K562 (cell line): Measurements from ENCODE around the gene ARHGAP15. TPM values are rescaled to one million over a fixed set of nuclear protein-coding genes. Genes with fewer than 3 reads are reported as not detected.
A peak's percentile ranks its signal among the peaks of the same experiment; 100 is the strongest.

Experiments used
- ATAC-seq: fragments of 200-7000 bp; cut with Tn5 transposase; 3 replicates; pipeline ENCODE4 v1.9.1; 2020; ENCODE audit warnings: moderate library complexity
- BruUV-seq: library from RNA; stranded (reverse); fragments of 400-500 nt; replicated peaks from 2 replicates; lab custom pipeline; 2021; lab: Mats Ljungman, UMichigan
- CTCF ChIA-PET: fragments of 300-600 bp; formaldehyde crosslinking; extraction: SDS; loops from one replicate; lab custom pipeline; 2021; ENCODE audit warnings: low intra/inter-chr PET ratio; lab: Yijun Ruan, JAX
- POLR2A ChIA-PET: fragments of 300-600, 350-650 bp; sonication (Branson Sonifier 250); formaldehyde crosslinking; extraction: SDS; loops from one replicate; lab custom pipeline; 2021; ENCODE audit warnings: antibody characterized with exemption, inconsistent platforms; lab: Yijun Ruan, JAX
- DNase-seq, 4 experiments: peaks; one replicate each; pipeline versions ENCODE4 v3.0.0 to v3.0.0-alpha.2; 2011 to 2018; ENCODE audit warnings: low spot score in 3 of 4, mixed read lengths in 3 of 4; ENCODE audit errors: extremely low read depth in 1 of 4
- FAIRE-seq: peaks from 2 replicates; lab custom pipeline; 2011; peaks lifted over from hg19 to GRCh38; lab: Jason Lieb, UNC
- H2AFZ ChIP-seq: 2 replicates; pipeline ENCODE4 v1.6.0; 2011; ENCODE audit warnings: low read depth, low read length, control low read depth, inconsistent platforms
- H3K27ac ChIP-seq: fragments of 200-600 bp; 3 replicates; pipeline ENCODE4 v1.8.0; 2011; ENCODE audit warnings: low read depth, mild to moderate bottlenecking, control low read depth, inconsistent platforms, low read length, moderate library complexity, mixed read lengths; ENCODE audit errors: extremely low read depth
- H3K27me3 ChIP-seq, 2 experiments: fragments of 300-600 bp in 1 of 2; 2 replicates in 1 of 2; 3 replicates in 1 of 2; pipeline versions ENCODE4 v1.6.0 to v1.8.0; 2011; ENCODE audit warnings: inconsistent platforms in 2 of 2, low read length in 2 of 2, mild to moderate bottlenecking in 1 of 2, mixed read lengths in 1 of 2, moderate library complexity in 1 of 2; ENCODE audit not compliant: control insufficient read depth in 2 of 2, insufficient read depth in 2 of 2
- H3K36me3 ChIP-seq: fragments of 300-600 bp; 3 replicates; pipeline ENCODE4 v1.8.0; 2011; ENCODE audit warnings: mild to moderate bottlenecking, low read length, inconsistent platforms; ENCODE audit not compliant: control insufficient read depth, insufficient read depth
- H3K4me1 ChIP-seq, 2 experiments: fragments of 200-600 bp in 1 of 2; replicated peaks in 1 of 2; 2 replicates in 1 of 2; 3 replicates in 1 of 2; pipeline versions ENCODE4 v1.5.1 to v1.8.0; 2011; ENCODE audit warnings: inconsistent platforms in 2 of 2, low read length in 2 of 2, mild to moderate bottlenecking in 1 of 2, mixed read lengths in 1 of 2, moderate library complexity in 1 of 2; ENCODE audit not compliant: control insufficient read depth in 2 of 2, insufficient read depth in 2 of 2
- H3K4me2 ChIP-seq: 2 replicates; pipeline ENCODE4 v1.6.1; 2011; ENCODE audit warnings: low read length, control low read depth, inconsistent platforms, mixed read lengths; ENCODE audit not compliant: insufficient read depth
- H3K4me3 ChIP-seq: fragments of 200-600 bp; sonication (generic), shearing (Covaris generic); 2 replicates; pipeline ENCODE4 v1.5.1; 2016; ENCODE audit warnings: control low read depth, inconsistent platforms
- H3K79me2 ChIP-seq: fragments of 200-600 bp; 3 replicates; pipeline ENCODE4 v1.8.0; 2011; ENCODE audit warnings: low read length, inconsistent platforms; ENCODE audit not compliant: control insufficient read depth, insufficient read depth
- H3K9ac ChIP-seq, 2 experiments: 2 replicates each; pipeline versions ENCODE4 v1.6.0 to v1.6.1; 2011; ENCODE audit warnings: low read depth in 2 of 2, low read length in 2 of 2, control low read depth in 1 of 2, inconsistent platforms in 1 of 2, mild to moderate bottlenecking in 1 of 2, mixed read lengths in 1 of 2; ENCODE audit not compliant: insufficient read depth in 1 of 2
- H3K9me1 ChIP-seq: one replicate; pipeline ENCODE4 v1.6.0; 2011; ENCODE audit warnings: inconsistent platforms, mild to moderate bottlenecking, low read length, moderate library complexity; ENCODE audit not compliant: control insufficient read depth, insufficient read depth
- H3K9me3 ChIP-seq: replicated peaks from 2 replicates; pipeline ENCODE4 v1.5.1; 2011; ENCODE audit warnings: low read depth, low read length, inconsistent platforms; ENCODE audit not compliant: control insufficient read depth, insufficient read depth
- H4K20me1 ChIP-seq: replicated peaks from 2 replicates; pipeline ENCODE4 v1.6.1; 2011; ENCODE audit warnings: low read length, inconsistent platforms, mixed read lengths; ENCODE audit not compliant: control insufficient read depth, insufficient read depth
- CTCF ChIP-seq, 3 experiments: IDR thresholded peaks in 2 of 3; conservative IDR thresholded peaks in 1 of 3; 2 replicates each; pipeline ENCODE4 v1.5.1; 2011 to 2012; ENCODE audit warnings: low read length in 3 of 3, mild to moderate bottlenecking in 3 of 3, control low read depth in 2 of 3, improper control_type of control experiment in 1 of 3, inconsistent platforms in 1 of 3, low read depth in 1 of 3, mixed read lengths in 1 of 3, moderate library complexity in 1 of 3; ENCODE audit not compliant: insufficient read depth in 2 of 3
- RAD21 ChIP-seq, 2 experiments: fragments of 250-450 bp in 1 of 2; fragments of 450-650 bp in 1 of 2; sonication (Bioruptor Pico) in 1 of 2; formaldehyde crosslinking in 1 of 2; IDR thresholded peaks in 1 of 2; conservative IDR thresholded peaks in 1 of 2; 2 replicates each; pipeline versions ENCODE4 v1.4.0 to v1.8.0; 2020 to 2022; ENCODE audit warnings: mild to moderate bottlenecking in 2 of 2, moderate library complexity in 1 of 2
- ZNF384 ChIP-seq: IDR thresholded peaks from 2 replicates; pipeline ENCODE4 v1.6.1; 2012; ENCODE audit warnings: low read depth, low read length, improper control_type of control experiment
- ZNF507 ChIP-seq: conservative IDR thresholded peaks from 2 replicates; pipeline ENCODE4 v1.6.1; 2017; ENCODE audit warnings: missing genetic modification characterization, missing compliant biosample characterization
- WGBS: fragments of 100-300 bp; shearing (Covaris generic); methylation state at CpG from one replicate; pipeline ENCODE4 v1.1.6; 2016; ENCODE audit warnings: low coverage, mixed read lengths; ENCODE audit not compliant: insufficient coverage; ENCODE audit errors: missing lambda C conversion rate; 5-methylcytosine and 5-hydroxymethylcytosine counted together
- in situ Hi-C: fragments of 300-500 bp; cut with MboI; formaldehyde crosslinking; loops from 4 replicates; pipeline ENCODE4 v1.15.0; 2018; ENCODE audit warnings: inconsistent platforms, mixed read lengths
- intact Hi-C: fragments of 100-400 bp; cut with micrococcal nuclease; formaldehyde crosslinking; loops from 2 replicates; pipeline ENCODE4 v1.14.2; 2022
- polyA plus RNA-seq, 8 experiments: library from polyadenylated mRNA; depleted of rRNA in 4 of 8; stranded (reverse) in 5 of 8; unstranded in 3 of 8; fragments of >200 nt; fragmentation: Nextera tagmentation in 2 of 8; fragmentation: Illumina TruSeq in 1 of 8; extraction: Ambion mirVana in 2 of 8; extraction: Trizol in 1 of 8; gene quantifications; 2 replicates each; pipeline versions ENCODE4 v1.2.1 to v1.2.3, GENCODE V29; 2011 to 2014; ENCODE audit warnings: inconsistent platforms in 1 of 8, missing spikeins in 1 of 8
- total RNA-seq, 7 experiments: library from RNA; depleted of rRNA in 6 of 7; stranded (reverse); fragments of >200 nt in 6 of 7; fragmentation: Illumina TruSeq in 2 of 7; extraction: Trizol in 2 of 7; gene quantifications; 2 replicates each; pipeline versions ENCODE4 v1.2.1 to v1.2.3, GENCODE V29; 2011 to 2021; ENCODE audit warnings: low replicate concordance in 1 of 7

The ARHGAP15 gene
- total and polyA plus RNA-seq, 9 of the 15 experiments (the other 6 are each of a cell fraction or from before 2014, with no cell fraction given) = 1.5 to 17.9 (median 7.9) TPM

- Histone ChIP-seq H2AFZ (peak overlapping the region; percentile 57), H3K4me1 (peaks cover 0 to 2% of the 10 kb centered on the region in 2 experiments; a peak in 1 of 5 replicates), H3K4me2 (peak overlapping the region; percentile 9; the same call in 1 of the 2 replicates), H3K27ac (no peak overlapping the region), H3K36me3 (no peaks in the 10 kb centered on the region)
- in situ Hi-C loops = no loop called here
- POLR2A ChIA-PET = interaction anchor here (0.7 kb wide), 1 partner anchor 1370 kb away, joined by 3 read pairs; no protein-coding TSS in a partner anchor
- intact Hi-C loops = no loop called here
- ATAC-seq = peak; percentile 70; the same call in 2 of the 3 replicates
- TF ChIP-seq RAD21 (CRISPR knock-in tag; conservative IDR thresholded peaks at IDR 0.05 in 1 of 2, IDR thresholded peaks at IDR 0.05 in 1 of 2) = peak; percentile 20 to 34; a peak in 2 of 4 replicates
- TF ChIP-seq CTCF (IDR thresholded peaks at IDR 0.05 in 2 of 3, conservative IDR thresholded peaks at IDR 0.05 in 1 of 3; ENCODE audit: insufficient read depth in 2 of 3, low read depth in 1 of 3, low read length in 3 of 3) = peak in 2 of 3 experiments; percentile 30 to 39; a peak in 2 of 6 replicates
- TF ChIP-seq ZNF507 (tag) = no peak
- TF ChIP-seq ZNF384 = 0 out of 2 replicates have a peak, but pooled peaks have one; percentile 15
- TF ChIP-seq, all 486 proteins: peak for 3
- Histone ChIP-seq H3K79me2 (no peaks in the 10 kb centered on the region), H3K9ac (no peak overlapping the region), H3K9me3 (no peaks in the 10 kb centered on the region), H3K9me1 (no peaks in the 10 kb centered on the region), H3K27me3 (no peaks in the 10 kb centered on the region), H3K4me3 (no peak overlapping the region), H4K20me1 (no peaks in the 10 kb centered on the region)
- FAIRE-seq = no peak
- WGBS = 11% methylated on average over 6 of the region's 6 CpGs
- CTCF ChIA-PET = no interaction called here
- no TSS peak for BruUV-seq
- peak in 1 of 4 experiments; percentile 12 for DNase-seq
Measured at GRCh38 chr2:143623231-143623908, 494.2 kb downstream of the ARHGAP15 start.
